Measurements from ENCODE around the gene C4orf51. TPM values are rescaled to one million over a fixed set of nuclear protein-coding genes. Genes with fewer than 3 reads are reported as not detected.

C4orf51 gene
- total and polyA plus RNA-seq, 2 of the 4 experiments (the other 2 are of a cell fraction) = not detected

DNA sequence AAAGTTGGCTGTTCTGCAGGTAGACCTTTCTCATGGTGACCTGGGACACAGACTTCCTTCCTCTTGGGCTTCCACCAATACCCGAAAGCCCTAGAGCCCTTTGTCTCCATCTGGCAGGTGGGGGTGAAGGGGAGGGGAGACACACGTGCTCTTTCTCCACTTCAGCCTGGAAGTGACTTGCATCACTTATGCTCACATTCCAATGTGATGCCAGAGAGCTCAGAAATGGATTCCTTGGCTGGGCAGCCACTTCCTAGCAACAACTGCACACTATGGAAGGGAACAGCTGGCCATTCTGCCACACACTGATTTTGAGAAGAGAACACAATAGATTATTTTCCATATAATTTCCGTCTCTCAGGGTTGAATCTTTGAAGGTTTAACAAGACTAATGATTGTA is 36.3 kb downstream of the C4orf51 start:
- Histone ChIP-seq H2AK9ac (replicated peaks; ENCODE audit: low read depth, low read length, poor library complexity) (no peak overlapping the region), H4K5ac (ENCODE audit: low read depth, low read length) (no peak overlapping the region), H3K9me3 (ENCODE audit: control insufficient read depth, insufficient read depth, low read length) (peaks cover under 1% of the 10 kb centered on the region; the same call in 1 of the 2 replicates), H4K91ac (ENCODE audit: insufficient read depth, low read depth, low read length) (no peak overlapping the region), H3K18ac (ENCODE audit: low read depth, low read length) (no peak overlapping the region), H3K9ac (ENCODE audit: low read depth, low read length) (no peak overlapping the region), H3K9me1 (ENCODE audit: insufficient read depth, low read length) (no peaks in the 10 kb centered on the region), H3K36me3 (ENCODE audit: control insufficient read depth, insufficient read depth, low read length) (no peaks in the 10 kb centered on the region), H2BK15ac (ENCODE audit: low read depth, low read length) (no peak overlapping the region), H3K14ac (replicated peaks; ENCODE audit: low read depth, low read length) (no peak overlapping the region), H2BK120ac (ENCODE audit: low read depth, low read length) (no peak overlapping the region), H4K8ac (ENCODE audit: low read depth in 2 of 2, low read length in 2 of 2) (no peak overlapping the region), H2BK5ac (ENCODE audit: low read depth, low read length, poor library complexity, severe bottlenecking) (no peak overlapping the region), H4K20me1 (ENCODE audit: insufficient read depth, low read length) (no peaks in the 10 kb centered on the region), H2BK20ac (ENCODE audit: low read depth, low read length) (no peak overlapping the region), H3K79me1 (ENCODE audit: low read depth in 1 of 2, low read length in 2 of 2) (no peaks in the 10 kb centered on the region), H3K4ac (ENCODE audit: low read depth, low read length) (no peak overlapping the region), H3K27ac (ENCODE audit: insufficient read depth, low read length) (no peak overlapping the region), H3K27me3 (ENCODE audit: control insufficient read depth, insufficient read depth, low read length) (no peaks in the 10 kb centered on the region), H3K4me2 (ENCODE audit: low read depth, low read length) (no peak overlapping the region), H2AFZ (replicated peaks; ENCODE audit: low read length, poor library complexity) (no peak overlapping the region), H3K23ac (ENCODE audit: low read depth, low read length) (no peak overlapping the region), H3K4me3 (ENCODE audit: insufficient read depth, low read depth, low read length) (no peak overlapping the region), H3K56ac (ENCODE audit: extremely low read depth, insufficient read depth, low read length) (no peak overlapping the region), H3K4me1 (ENCODE audit: control insufficient read depth, insufficient read depth, low read length) (0 out of 2 replicates have a peak, but pooled peaks cover 2% of the 10 kb centered on the region), H2AK5ac (ENCODE audit: low read depth, low read length) (no peak overlapping the region)
- DNase-seq = peak; percentile 54
- ATAC-seq (ENCODE audit: low read depth) = peak; percentile 64
- dilution Hi-C loops (cut with HindIII; ENCODE audit: low sequenced_read_pairs, unreplicated experiment) = no loop called here
- no CpG with 5 or more reads among the region's 3 CpGs for WGBS, 2 experiments (ENCODE audit: extremely low coverage in 2 of 2, insufficient read length in 1 of 2)
- in situ Hi-C loops (cut with MboI; ENCODE audit: low sequenced_read_pairs) = no loop called here
- TF ChIP-seq POLR2A (IDR thresholded peaks at IDR 0.05; ENCODE audit: low read depth, low read length) = no peak
- TF ChIP-seq MAZ (IDR thresholded peaks at IDR 0.05; ENCODE audit: borderline replicate concordance, low read depth, low read length) = peak; percentile 36; the same call in 1 of the 2 replicates
- TF ChIP-seq CEBPB (IDR thresholded peaks at IDR 0.05; ENCODE audit: low read depth, low read length) = peak; percentile 58; the same call in 1 of the 2 replicates
- ChIA-PET CTCF (interaction anchor here (0.6 to 0.8 kb wide), 2 partner anchors 76 to 511 kb away, joined by 3 to 4 read pairs; no protein-coding TSS in a partner anchor), POLR2A (ENCODE audit: unreplicated experiment) (no interaction called here)
- BruUV-seq (replicated peaks) = no TSS peak
- intact Hi-C loops (cut with micrococcal nuclease) = loop anchor here (2.0 kb wide), 1 partner anchor 15 kb away; no protein-coding TSS in a partner anchor
